H1 (cell line): ENCODE results near the gene MACROD2. TPM values are rescaled to one million over a fixed set of nuclear protein-coding genes. Genes with fewer than 3 reads are reported as not detected.

ENCODE experiments used
- CTCF ChIA-PET: fragments of 300-600 bp; sonication (Branson Sonifier 250); formaldehyde crosslinking; loops from one replicate; lab custom pipeline; 2021; ENCODE audit not compliant: partially characterized antibody; lab: Charles Lee
- POLR2A ChIA-PET: fragments of 300-600 bp; sonication (Branson Sonifier 250); formaldehyde crosslinking; loops from one replicate; lab custom pipeline; 2021; ENCODE audit warnings: inconsistent platforms; ENCODE audit not compliant: partially characterized antibody; lab: Charles Lee
- DNase-seq, 2 experiments: peaks; one replicate each; pipeline versions ENCODE4 v3.0.0 to v3.0.0-alpha.2; 2010 to 2022; ENCODE audit warnings: low spot score in 2 of 2, low read depth in 1 of 2, mixed read lengths in 1 of 2
- FAIRE-seq: peaks from 2 replicates; lab custom pipeline; 2011; peaks lifted over from hg19 to GRCh38; lab: Jason Lieb, UNC
- H2AFZ ChIP-seq: 2 replicates; pipeline ENCODE4 v1.8.1; 2012; ENCODE audit warnings: low read length, inconsistent platforms
- H2AK5ac ChIP-seq: 2 replicates; pipeline ENCODE4 v1.6.1; 2013; ENCODE audit warnings: low read depth, low read length
- H2BK120ac ChIP-seq: replicated peaks from 2 replicates; pipeline ENCODE3; 2013; ENCODE audit warnings: low read depth, low read length, inconsistent platforms
- H2BK12ac ChIP-seq: 2 replicates; pipeline ENCODE4 v1.6.1; 2013; ENCODE audit warnings: low read depth, low read length
- H2BK15ac ChIP-seq: 2 replicates; pipeline ENCODE4 v1.6.1; 2013; ENCODE audit warnings: low read length
- H2BK20ac ChIP-seq: 2 replicates; pipeline ENCODE4 v1.6.1; 2013; ENCODE audit warnings: low read length
- H2BK5ac ChIP-seq: 2 replicates; pipeline ENCODE4 v1.6.1; 2013; ENCODE audit warnings: low read depth, low read length
- H3K14ac ChIP-seq: 2 replicates; pipeline ENCODE4 v1.6.1; 2013; ENCODE audit warnings: inconsistent platforms; ENCODE audit not compliant: insufficient read length
- H3K18ac ChIP-seq: 2 replicates; pipeline ENCODE4 v1.6.1; 2013; ENCODE audit warnings: low read length; ENCODE audit errors: extremely low read depth
- H3K23ac ChIP-seq: 2 replicates; pipeline ENCODE4 v1.6.1; 2013; ENCODE audit warnings: inconsistent platforms; ENCODE audit not compliant: insufficient read length
- H3K23me2 ChIP-seq: 2 replicates; pipeline ENCODE4 v1.6.1; 2013; ENCODE audit warnings: low read depth, low read length
- H3K27ac ChIP-seq: 2 replicates; pipeline ENCODE4 v1.6.1; 2011; ENCODE audit warnings: low read depth, low read length, inconsistent platforms
- H3K27me3 ChIP-seq, 4 experiments: replicated peaks in 1 of 4; 1 replicate in 1 of 4; 2 replicates in 3 of 4; pipeline versions ENCODE4 v1.6.1 to v1.8.1; 2011 to 2013; ENCODE audit warnings: low read length in 3 of 4, mild to moderate bottlenecking in 3 of 4, inconsistent platforms in 2 of 4, mixed read lengths in 2 of 4, moderate library complexity in 1 of 4; ENCODE audit not compliant: control insufficient read depth in 3 of 4, insufficient read depth in 3 of 4; ENCODE audit errors: extremely low read depth in 1 of 4
- H3K36me3 ChIP-seq, 4 experiments: 2 replicates each; pipeline versions ENCODE4 v1.6.1 to v1.8.1; 2011 to 2013; ENCODE audit warnings: mild to moderate bottlenecking in 4 of 4, low read length in 3 of 4, moderate library complexity in 2 of 4, control low read depth in 1 of 4, inconsistent platforms in 1 of 4; ENCODE audit not compliant: insufficient read depth in 4 of 4, control insufficient read depth in 2 of 4
- H3K4ac ChIP-seq: replicated peaks from 2 replicates; pipeline ENCODE3; 2013; ENCODE audit warnings: low read length, low read depth, mixed read lengths, inconsistent platforms; ENCODE audit not compliant: insufficient read length
- H3K4me1 ChIP-seq, 4 experiments: replicated peaks in 1 of 4; 1 replicate in 1 of 4; 2 replicates in 3 of 4; pipeline versions ENCODE4 v1.6.1 to v1.8.1; 2011 to 2013; ENCODE audit warnings: low read length in 3 of 4, inconsistent platforms in 2 of 4, mixed read lengths in 1 of 4; ENCODE audit not compliant: insufficient read depth in 4 of 4, control insufficient read depth in 3 of 4
- H3K4me2 ChIP-seq, 2 experiments: 2 replicates each; pipeline versions ENCODE4 v1.6.1 to v1.8.1; 2011 to 2013; ENCODE audit warnings: low read depth in 2 of 2, low read length in 2 of 2, control low read depth in 1 of 2, inconsistent platforms in 1 of 2, mild to moderate bottlenecking in 1 of 2; ENCODE audit not compliant: insufficient read depth in 1 of 2
- H3K4me3 ChIP-seq, 4 experiments: fragments of 200-600, 300-600 bp in 1 of 4; sonication (generic), shearing (Covaris generic), sonication (Bioruptor Twin) in 1 of 4; 2 replicates each; pipeline versions ENCODE4 v1.5.1 to v1.8.1; 2011 to 2016; ENCODE audit warnings: low read length in 4 of 4, low read depth in 3 of 4, control low read depth in 2 of 4, inconsistent platforms in 2 of 4, mild to moderate bottlenecking in 2 of 4, mixed read lengths in 1 of 4, moderate library complexity in 1 of 4; ENCODE audit not compliant: insufficient read depth in 2 of 4; ENCODE audit errors: extremely low read depth in 1 of 4
- H3K56ac ChIP-seq: replicated peaks from 2 replicates; pipeline ENCODE3; 2013; ENCODE audit warnings: low read depth, mild to moderate bottlenecking, mixed read lengths, low read length, inconsistent platforms; ENCODE audit not compliant: insufficient read length
- H3K79me1 ChIP-seq: 2 replicates; pipeline ENCODE4 v1.6.1; 2013; ENCODE audit warnings: low read depth, low read length, control low read depth
- H3K79me2 ChIP-seq, 2 experiments: 2 replicates each; pipeline versions ENCODE4 v1.6.1 to v1.8.1; 2012 to 2013; ENCODE audit warnings: low read length in 2 of 2, mild to moderate bottlenecking in 2 of 2, inconsistent platforms in 1 of 2; ENCODE audit not compliant: insufficient read depth in 2 of 2, control insufficient read depth in 1 of 2
- H3K9ac ChIP-seq, 4 experiments: replicated peaks in 1 of 4; 1 replicate in 1 of 4; 2 replicates in 3 of 4; pipeline versions ENCODE4 v1.6.1 to v1.8.1; 2011 to 2013; ENCODE audit warnings: low read depth in 3 of 4, low read length in 3 of 4, control low read depth in 2 of 4, mild to moderate bottlenecking in 2 of 4, moderate library complexity in 2 of 4, inconsistent platforms in 1 of 4; ENCODE audit errors: extremely low read depth in 1 of 4
- H3K9me3 ChIP-seq, 2 experiments: 2 replicates each; pipeline versions ENCODE4 v1.6.1 to v1.8.1; 2012 to 2013; ENCODE audit warnings: mild to moderate bottlenecking in 2 of 2, moderate library complexity in 2 of 2, control low read depth in 1 of 2, inconsistent platforms in 1 of 2, low read depth in 1 of 2, low read length in 1 of 2, mixed read lengths in 1 of 2; ENCODE audit not compliant: insufficient read depth in 2 of 2
- H4K20me1 ChIP-seq, 2 experiments: replicated peaks in 1 of 2; 2 replicates each; pipeline versions ENCODE3 to v1.8.1; 2011 to 2013; ENCODE audit warnings: inconsistent platforms in 2 of 2, low read length in 2 of 2, mild to moderate bottlenecking in 1 of 2; ENCODE audit not compliant: insufficient read depth in 2 of 2, control insufficient read depth in 1 of 2
- H4K5ac ChIP-seq: 2 replicates; pipeline ENCODE4 v1.6.1; 2013; ENCODE audit warnings: low read length, low read depth, mixed read lengths, inconsistent platforms; ENCODE audit not compliant: insufficient read length
- H4K8ac ChIP-seq: 2 replicates; pipeline ENCODE4 v1.8.0; 2013; ENCODE audit warnings: mild to moderate bottlenecking, moderate library complexity, low read length, inconsistent platforms; ENCODE audit not compliant: insufficient read depth; ENCODE audit errors: extremely low read depth
- H4K91ac ChIP-seq: replicated peaks from 2 replicates; pipeline ENCODE3; 2013; ENCODE audit warnings: low read length, mixed read lengths, inconsistent platforms; ENCODE audit not compliant: insufficient read length
- BRCA1 ChIP-seq: IDR thresholded peaks from 2 replicates; pipeline ENCODE4 v1.6.1; 2012; ENCODE audit warnings: low read depth, low read length, improper control_type of control experiment
- CREB1 ChIP-seq: IDR thresholded peaks from 2 replicates; pipeline ENCODE4 v1.6.1; 2012; ENCODE audit warnings: inconsistent platforms
- CTBP2 ChIP-seq: IDR thresholded peaks from 2 replicates; pipeline ENCODE4 v1.7.0; 2011; ENCODE audit warnings: borderline replicate concordance, mild to moderate bottlenecking, moderate library complexity, mixed read lengths, low read length; ENCODE audit not compliant: insufficient read depth, insufficient read length
- EZH2 ChIP-seq: fragments of 200-600 bp; sonication (generic); IDR thresholded peaks from 2 replicates; pipeline ENCODE4 v1.7.1; 2012; ENCODE audit warnings: low read depth, mild to moderate bottlenecking, moderate library complexity, low read length, inconsistent platforms; ENCODE audit not compliant: severe bottlenecking
- KDM1A ChIP-seq: fragments of 200-600, 300-600 bp; sonication (generic); IDR thresholded peaks from 2 replicates; pipeline ENCODE4 v1.7.1; 2016; ENCODE audit warnings: mild to moderate bottlenecking, low read length, borderline replicate concordance
- POLR2A ChIP-seq, 2 experiments: IDR thresholded peaks; 1 replicate in 1 of 2; 2 replicates in 1 of 2; pipeline ENCODE4 v1.6.1; 2011; ENCODE audit warnings: low read depth in 2 of 2, low read length in 2 of 2, mild to moderate bottlenecking in 2 of 2; ENCODE audit errors: control extremely low read depth in 1 of 2
- RBBP5 ChIP-seq: IDR thresholded peaks from 2 replicates; pipeline ENCODE4 v1.7.1; 2012; ENCODE audit warnings: low read depth, mild to moderate bottlenecking, inconsistent platforms, low read length, moderate library complexity, borderline replicate concordance
- RNF2 ChIP-seq: fragments of 200-900, 300-1000 bp; sonication (generic); IDR thresholded peaks from 2 replicates; pipeline ENCODE4 v1.7.1; 2016; ENCODE audit warnings: borderline replicate concordance, low read depth, mild to moderate bottlenecking, antibody characterized with exemption, low read length; ENCODE audit not compliant: poor library complexity, severe bottlenecking; ENCODE audit errors: missing control alignments
- SIRT6 ChIP-seq: IDR thresholded peaks from one replicate; pipeline ENCODE4 v1.7.1; 2012; ENCODE audit warnings: low read length, inconsistent platforms
- TAF1 ChIP-seq: IDR thresholded peaks from 2 replicates; pipeline ENCODE4 v1.6.1; 2011; ENCODE audit warnings: mild to moderate bottlenecking, low read depth, low read length
- YY1 ChIP-seq: IDR thresholded peaks from 2 replicates; pipeline ENCODE4 v1.6.1; 2011; ENCODE audit warnings: low read depth, mild to moderate bottlenecking, low read length
- WGBS, 2 experiments: shearing (Covaris generic) in 1 of 2; methylation state at CpG; one replicate each; pipeline versions ENCODE4 v1.1.6 to v1.1.7; 2013 to 2015; ENCODE audit warnings: low lambda C conversion rate in 2 of 2, mixed read lengths in 2 of 2, inconsistent platforms in 1 of 2, low coverage in 1 of 2, missing lambda C conversion rate in 1 of 2; ENCODE audit not compliant: insufficient replicate concordance in 2 of 2, insufficient coverage in 1 of 2, insufficient read length in 1 of 2; ENCODE audit errors: extremely low coverage in 1 of 2, missing lambda C conversion rate in 1 of 2; 5-methylcytosine and 5-hydroxymethylcytosine counted together
- polyA plus RNA-seq, 7 experiments: library from polyadenylated mRNA; depleted of rRNA in 3 of 7; stranded (reverse) in 5 of 7; unstranded in 2 of 7; fragments of >200 nt in 5 of 7; fragments of 200-250 nt in 2 of 7; gene quantifications; 1 replicate in 5 of 7; 2 replicates in 1 of 7; 4 replicates in 1 of 7; pipeline versions ENCODE4 v1.2.1 to v1.2.3, GENCODE V29; 2011 to 2013; ENCODE audit warnings: missing spikeins in 2 of 7, mixed read lengths in 2 of 7
- total RNA-seq: library from RNA; stranded (reverse); fragmentation: NEBNext Ultra II Directional; extraction: Animal tissue kit (Norgen Biotek cat#: 25700); gene quantifications from 2 replicates; pipeline ENCODE4 v1.2.1, GENCODE V29; 2021
- TF ChIP-seq, protein P1 (sequence below): IDR thresholded peaks from 2 replicates; pipeline ENCODE4 v1.6.1; 2011; ENCODE audit warnings: low read depth, mild to moderate bottlenecking, low read length; ENCODE audit not compliant: insufficient read depth
- TF ChIP-seq, protein P2 (sequence below): IDR thresholded peaks from 2 replicates; pipeline ENCODE4 v1.6.1; 2011; ENCODE audit warnings: low read length, improper control_type of control experiment

Gene MACROD2
- total and polyA plus RNA-seq, 2 of the 8 experiments (the other 6 are each of a cell fraction or from before 2014, with no cell fraction given): 0.70 to 3.9 TPM

DNA sequence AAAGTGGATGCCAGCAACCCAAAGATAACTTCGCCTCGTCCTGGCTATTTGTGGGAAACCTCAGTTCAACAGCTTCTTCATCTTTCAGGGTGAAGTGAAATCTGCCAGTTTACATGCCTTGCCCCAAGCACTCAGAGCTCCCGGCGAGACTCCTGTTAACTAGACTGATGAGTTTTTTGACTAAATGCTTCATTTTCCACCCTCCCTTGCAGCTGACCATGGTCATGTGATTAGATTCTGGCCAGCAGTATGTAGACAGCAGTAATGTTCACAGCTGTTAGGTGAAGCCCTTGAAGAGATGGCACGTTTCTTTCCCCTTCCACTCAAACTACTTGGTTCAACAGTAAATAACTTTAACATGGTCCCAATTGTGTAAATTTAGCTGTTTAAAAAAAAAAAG lies 1060.9 kb downstream of the MACROD2 start:
- H3K9ac ChIP-seq: no peak overlapping the region
- H2BK120ac ChIP-seq: no peak overlapping the region
- H3K4me1 ChIP-seq: 0 out of 7 replicates have a peak, but pooled peaks cover 0 to under 1% (median 0%) of the 10 kb centered on the region in 4 experiments
- DNase-seq (no peak), FAIRE-seq (no peak)
- H3K79me1 ChIP-seq: no peaks in the 10 kb centered on the region
- no peak overlapping the region for H4K91ac ChIP-seq
- H3K36me3 ChIP-seq: no peaks in the 10 kb centered on the region
- H3K9me3 ChIP-seq: no peaks in the 10 kb centered on the region
- no peak overlapping the region for H3K4me3 ChIP-seq
- H2BK5ac ChIP-seq: no peak overlapping the region
- H3K4me2 ChIP-seq: no peak overlapping the region
- TF ChIP-seq BRCA1: no peak
- TF ChIP-seq, protein P1, sequence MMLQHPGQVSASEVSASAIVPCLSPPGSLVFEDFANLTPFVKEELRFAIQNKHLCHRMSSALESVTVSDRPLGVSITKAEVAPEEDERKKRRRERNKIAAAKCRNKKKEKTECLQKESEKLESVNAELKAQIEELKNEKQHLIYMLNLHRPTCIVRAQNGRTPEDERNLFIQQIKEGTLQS: no peak
- no peak for TF ChIP-seq CREB1
- TF ChIP-seq, protein P2, sequence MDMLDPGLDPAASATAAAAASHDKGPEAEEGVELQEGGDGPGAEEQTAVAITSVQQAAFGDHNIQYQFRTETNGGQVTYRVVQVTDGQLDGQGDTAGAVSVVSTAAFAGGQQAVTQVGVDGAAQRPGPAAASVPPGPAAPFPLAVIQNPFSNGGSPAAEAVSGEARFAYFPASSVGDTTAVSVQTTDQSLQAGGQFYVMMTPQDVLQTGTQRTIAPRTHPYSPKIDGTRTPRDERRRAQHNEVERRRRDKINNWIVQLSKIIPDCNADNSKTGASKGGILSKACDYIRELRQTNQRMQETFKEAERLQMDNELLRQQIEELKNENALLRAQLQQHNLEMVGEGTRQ: no peak
- TF ChIP-seq POLR2A (IDR thresholded peaks at IDR 0.05; ENCODE audit: control extremely low read depth in 1 of 2, low read depth in 2 of 2, low read length in 2 of 2): no peak
- TF ChIP-seq KDM1A: no peak
- no peak for TF ChIP-seq TAF1
- no peak for TF ChIP-seq YY1
- no peak for TF ChIP-seq EZH2
- TF ChIP-seq RNF2: no peak
- TF ChIP-seq SIRT6: no peak
- TF ChIP-seq CTBP2: no peak
- TF ChIP-seq RBBP5: no peak
- no peaks in the 10 kb centered on the region for H3K27me3 ChIP-seq
- no peaks in the 10 kb centered on the region for H4K20me1 ChIP-seq
- no peak overlapping the region for H3K56ac ChIP-seq
- no peak overlapping the region for H4K8ac ChIP-seq
- H3K79me2 ChIP-seq: no peaks in the 10 kb centered on the region
- H2BK12ac ChIP-seq: no peak overlapping the region
- no peak overlapping the region for H3K14ac ChIP-seq
- no peak overlapping the region for H3K4ac ChIP-seq
- no peak overlapping the region for H3K27ac ChIP-seq
- CTCF ChIA-PET: no interaction called here
- H2BK20ac ChIP-seq: no peak overlapping the region
- H3K18ac ChIP-seq: no peak overlapping the region
- no peak overlapping the region for H4K5ac ChIP-seq
- H2AFZ ChIP-seq: no peak overlapping the region
- no peak overlapping the region for H2BK15ac ChIP-seq
- 94% methylated on average over 5 of the region's 5 CpGs; no CpG with 5 or more reads in 1 of the 2 experiments for WGBS, 2 experiments
- no peak overlapping the region for H3K23ac ChIP-seq
- H2AK5ac ChIP-seq: no peak overlapping the region
- POLR2A ChIA-PET: no interaction called here
- no peaks in the 10 kb centered on the region for H3K23me2 ChIP-seq
